Nucleus accumbens (tissue), 56 donors: ENCODE measurements around the gene COL6A1.

Source experiments
- DNase-seq, 56 donors: peaks; one replicate each; lab custom pipeline; 2025; lab: John Stamatoyannopoulos, UW

COL6A1 gene, protein sequence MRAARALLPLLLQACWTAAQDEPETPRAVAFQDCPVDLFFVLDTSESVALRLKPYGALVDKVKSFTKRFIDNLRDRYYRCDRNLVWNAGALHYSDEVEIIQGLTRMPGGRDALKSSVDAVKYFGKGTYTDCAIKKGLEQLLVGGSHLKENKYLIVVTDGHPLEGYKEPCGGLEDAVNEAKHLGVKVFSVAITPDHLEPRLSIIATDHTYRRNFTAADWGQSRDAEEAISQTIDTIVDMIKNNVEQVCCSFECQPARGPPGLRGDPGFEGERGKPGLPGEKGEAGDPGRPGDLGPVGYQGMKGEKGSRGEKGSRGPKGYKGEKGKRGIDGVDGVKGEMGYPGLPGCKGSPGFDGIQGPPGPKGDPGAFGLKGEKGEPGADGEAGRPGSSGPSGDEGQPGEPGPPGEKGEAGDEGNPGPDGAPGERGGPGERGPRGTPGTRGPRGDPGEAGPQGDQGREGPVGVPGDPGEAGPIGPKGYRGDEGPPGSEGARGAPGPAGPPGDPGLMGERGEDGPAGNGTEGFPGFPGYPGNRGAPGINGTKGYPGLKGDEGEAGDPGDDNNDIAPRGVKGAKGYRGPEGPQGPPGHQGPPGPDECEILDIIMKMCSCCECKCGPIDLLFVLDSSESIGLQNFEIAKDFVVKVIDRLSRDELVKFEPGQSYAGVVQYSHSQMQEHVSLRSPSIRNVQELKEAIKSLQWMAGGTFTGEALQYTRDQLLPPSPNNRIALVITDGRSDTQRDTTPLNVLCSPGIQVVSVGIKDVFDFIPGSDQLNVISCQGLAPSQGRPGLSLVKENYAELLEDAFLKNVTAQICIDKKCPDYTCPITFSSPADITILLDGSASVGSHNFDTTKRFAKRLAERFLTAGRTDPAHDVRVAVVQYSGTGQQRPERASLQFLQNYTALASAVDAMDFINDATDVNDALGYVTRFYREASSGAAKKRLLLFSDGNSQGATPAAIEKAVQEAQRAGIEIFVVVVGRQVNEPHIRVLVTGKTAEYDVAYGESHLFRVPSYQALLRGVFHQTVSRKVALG

DNA sequence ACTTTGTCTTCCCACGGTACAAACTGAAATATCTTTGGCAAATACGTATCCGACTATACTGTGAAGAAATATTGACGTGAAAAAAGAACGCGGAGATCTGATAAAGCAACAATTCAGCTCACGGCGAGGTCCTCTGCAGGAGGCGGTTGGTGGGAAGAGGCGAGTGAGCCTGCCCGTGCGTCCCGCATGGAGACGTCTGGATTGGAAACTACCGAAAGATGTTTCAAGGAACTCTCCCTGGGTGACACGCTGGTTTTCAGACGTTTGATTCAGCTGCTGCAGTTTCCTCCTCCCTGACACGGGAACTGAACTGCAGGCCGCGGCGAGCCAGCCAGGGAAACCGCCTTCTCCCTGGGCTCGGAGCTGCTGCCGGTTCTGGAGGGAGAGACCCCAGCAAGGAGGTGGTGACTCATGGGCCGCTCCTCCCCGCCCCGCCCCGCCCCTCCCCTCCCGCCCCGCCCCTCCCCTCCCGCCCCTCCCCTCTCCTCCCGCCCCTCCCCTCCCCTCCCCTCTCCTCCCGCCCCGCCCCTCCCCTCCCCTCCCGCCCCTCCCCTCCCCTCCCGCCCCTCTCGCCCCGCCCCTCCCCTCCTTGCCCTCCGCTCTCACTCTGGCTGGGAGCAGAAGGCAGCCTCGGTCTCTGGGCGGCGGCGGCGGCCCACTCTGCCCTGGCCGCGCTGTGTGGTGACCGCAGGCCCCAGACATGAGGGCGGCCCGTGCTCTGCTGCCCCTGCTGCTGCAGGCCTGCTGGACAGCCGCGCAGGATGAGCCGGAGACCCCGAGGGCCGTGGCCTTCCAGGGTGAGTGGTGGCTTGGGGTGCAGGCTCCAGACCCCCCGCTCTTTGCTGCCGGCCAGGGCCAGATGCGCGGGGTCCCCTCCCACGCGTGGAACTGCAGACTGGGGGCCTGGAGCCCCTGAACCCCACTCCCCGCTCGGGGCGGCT, at the start of gene COL6A1:
TSS of gene COL6A1 (plus strand) at position 620 of the 941 bp plus-strand sequence. CDS start at position 701, 81 bp downstream.
- peak in 51 of 56 donors; percentile 16 to 78 (median 51) for DNase-seq

DNA sequence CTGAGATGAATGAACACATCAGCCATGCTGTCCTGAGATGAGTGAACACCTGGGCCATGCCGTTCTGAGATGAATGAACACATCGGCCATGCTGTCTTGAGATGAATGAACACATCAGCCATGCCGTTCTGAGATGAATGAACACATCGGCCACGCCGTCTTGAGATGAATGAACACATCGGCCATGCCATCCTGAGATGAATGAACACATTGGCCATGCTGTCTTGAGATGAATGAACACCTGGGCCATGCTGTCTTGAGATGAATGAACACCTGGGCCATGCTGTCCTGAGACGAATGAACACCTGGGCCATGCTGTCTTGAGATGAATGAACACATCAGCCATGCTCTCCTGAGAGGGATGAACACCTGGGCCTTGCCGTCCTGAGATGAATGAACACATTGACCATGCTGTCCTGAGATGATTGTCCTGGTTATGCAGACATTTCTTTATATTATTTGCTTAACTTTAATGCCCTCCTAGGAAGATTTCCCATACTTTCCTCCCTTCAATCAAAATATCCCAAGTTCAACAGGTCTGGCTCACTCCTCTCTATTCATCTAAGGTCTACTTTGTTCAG, 48.6 kb upstream of the COL6A1 start:
- DNase-seq: no peak

DNA sequence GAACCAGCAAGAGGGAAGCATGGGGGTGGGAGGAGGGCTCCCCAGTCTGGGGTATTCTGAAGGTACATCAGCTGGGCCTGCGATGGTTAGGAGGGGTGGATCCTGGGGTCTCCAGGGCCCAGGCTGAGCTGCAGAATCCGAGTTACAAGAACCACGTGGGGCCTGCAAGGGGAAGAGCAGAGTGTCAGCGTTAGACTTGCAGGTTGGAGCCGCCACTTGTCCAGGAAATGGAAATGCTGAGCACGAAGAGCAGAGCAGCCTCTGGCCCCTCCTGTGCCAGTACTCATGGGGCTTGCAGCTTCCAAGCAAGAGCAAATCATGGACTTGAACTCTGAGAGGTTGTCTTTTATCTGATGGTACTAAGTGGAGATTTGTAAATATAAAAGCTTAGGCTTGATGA, 47.5 kb upstream of the COL6A1 start:
- no peak for DNase-seq

DNA sequence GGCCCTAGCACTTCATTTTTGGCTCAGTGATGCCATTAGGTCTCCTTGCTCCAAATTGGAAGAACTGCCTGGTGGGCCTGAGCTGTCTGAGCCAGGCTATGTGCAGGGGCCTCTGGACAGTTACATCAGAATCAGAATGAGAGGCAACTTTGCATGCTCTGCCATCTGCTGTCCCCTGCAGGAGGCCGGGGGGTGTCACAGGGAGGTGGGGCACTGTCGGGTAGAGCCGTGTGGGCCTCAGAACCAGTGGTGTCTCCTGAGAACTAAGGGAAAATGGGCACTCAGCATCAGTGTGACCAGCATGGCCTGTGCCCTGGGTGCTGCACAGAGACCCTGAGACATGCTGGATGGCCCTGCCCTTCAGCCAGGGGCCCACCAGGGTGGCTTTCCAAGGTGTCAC, 47.0 kb upstream of the COL6A1 start:
- DNase-seq: no peak

GRCh38 chr21:45935628-45936027, 45.9 kb upstream of the COL6A1 start:
- DNase-seq: no peak

DNA sequence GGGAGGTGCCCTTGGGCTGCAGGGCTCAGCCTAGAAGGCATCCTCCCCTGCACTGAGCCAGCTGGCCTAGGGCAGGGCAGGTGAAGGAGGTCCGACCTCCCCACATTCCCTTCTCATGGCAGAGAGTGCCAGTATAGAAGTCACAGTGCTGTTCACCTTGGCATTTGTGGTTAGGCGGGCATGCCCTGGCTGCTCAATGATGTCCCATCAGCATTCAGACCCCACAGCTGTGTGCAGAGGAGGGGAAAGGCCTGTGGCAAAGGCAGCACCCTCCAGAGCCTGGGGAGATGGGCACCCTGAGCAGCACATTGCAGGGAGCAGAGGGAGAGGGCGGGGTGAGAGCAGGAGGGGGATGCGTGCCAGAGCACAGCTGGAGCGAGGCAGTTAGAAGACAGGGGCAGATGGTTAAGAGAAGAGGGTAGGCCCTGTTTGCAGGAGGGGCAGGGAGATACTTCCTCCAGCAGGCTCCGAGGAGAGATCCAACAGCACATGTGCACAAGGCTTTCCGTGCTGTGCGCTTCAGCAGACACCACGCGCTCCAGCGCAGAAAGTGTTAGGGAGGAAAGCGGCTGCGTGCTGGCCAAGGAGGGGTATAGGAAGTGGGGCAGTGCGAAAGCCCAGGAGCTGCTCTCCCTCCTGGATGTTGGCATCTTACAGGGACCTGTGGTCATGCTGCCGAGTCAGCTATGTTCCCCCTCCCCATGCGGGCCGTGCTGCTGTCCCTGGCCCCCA, 43.7 kb upstream of the COL6A1 start:
- no peak for DNase-seq

GRCh38 chr21:45938453-45938755, 43.2 kb upstream of the COL6A1 start:
- no peak for DNase-seq

DNA sequence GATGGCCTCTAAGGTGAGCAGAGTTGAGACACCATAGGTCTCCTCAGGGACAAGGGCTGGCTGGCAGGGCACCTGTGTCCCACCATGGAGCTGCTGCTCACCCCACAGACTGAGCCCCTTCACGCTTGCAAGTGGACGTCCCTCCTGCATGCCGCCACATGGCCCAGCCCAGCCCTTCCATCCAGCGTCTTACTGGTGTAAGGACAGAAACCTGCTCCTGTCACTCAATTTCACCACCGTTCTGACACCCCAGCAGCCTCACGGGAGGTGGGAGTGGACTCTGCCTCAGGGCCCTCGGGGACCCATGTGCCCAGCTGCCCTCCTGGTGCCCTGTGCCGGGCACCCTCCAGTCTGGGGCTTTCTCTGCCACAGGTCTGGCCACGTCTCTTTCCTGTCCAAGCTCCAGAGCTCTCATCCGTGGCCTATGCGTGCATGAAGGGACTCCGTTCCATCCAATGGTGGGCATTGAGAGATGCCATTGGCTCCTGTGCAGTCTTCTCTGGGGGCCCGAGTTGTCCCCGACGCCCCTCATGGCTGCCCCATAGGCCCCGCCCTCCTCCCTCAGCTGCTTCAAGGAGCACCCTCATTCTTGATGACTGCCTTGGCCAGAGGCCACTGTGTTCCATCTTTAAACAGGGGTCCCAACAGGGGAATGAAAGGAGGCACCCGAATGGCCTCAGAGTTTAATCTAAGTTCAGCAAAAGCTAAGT, 42.6 kb upstream of the COL6A1 start:
- DNase-seq: no peak

GRCh38 chr21:45939521-45940045, 42.0 kb upstream of the COL6A1 start:
- DNase-seq: no peak

DNA sequence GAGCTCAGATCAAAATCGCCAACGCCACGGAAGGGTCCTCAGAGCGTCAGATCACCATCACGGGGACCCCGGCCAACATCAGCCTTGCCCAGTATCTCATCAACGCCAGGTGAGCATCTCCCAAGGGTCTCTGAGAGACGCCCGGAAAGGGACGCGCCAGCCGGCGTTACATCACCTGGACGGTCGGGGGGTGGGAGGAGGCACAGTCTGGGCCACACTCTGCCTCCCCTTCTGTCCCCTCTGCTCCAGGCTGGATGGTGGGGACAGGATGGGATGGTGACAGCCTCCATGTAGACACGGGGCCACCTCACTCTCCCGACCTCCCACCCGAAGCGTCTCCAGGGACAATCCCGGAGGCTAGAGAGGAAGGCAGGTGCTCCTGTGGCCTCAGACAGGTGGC, 41.5 kb upstream of the COL6A1 start:
- no peak for DNase-seq

DNA sequence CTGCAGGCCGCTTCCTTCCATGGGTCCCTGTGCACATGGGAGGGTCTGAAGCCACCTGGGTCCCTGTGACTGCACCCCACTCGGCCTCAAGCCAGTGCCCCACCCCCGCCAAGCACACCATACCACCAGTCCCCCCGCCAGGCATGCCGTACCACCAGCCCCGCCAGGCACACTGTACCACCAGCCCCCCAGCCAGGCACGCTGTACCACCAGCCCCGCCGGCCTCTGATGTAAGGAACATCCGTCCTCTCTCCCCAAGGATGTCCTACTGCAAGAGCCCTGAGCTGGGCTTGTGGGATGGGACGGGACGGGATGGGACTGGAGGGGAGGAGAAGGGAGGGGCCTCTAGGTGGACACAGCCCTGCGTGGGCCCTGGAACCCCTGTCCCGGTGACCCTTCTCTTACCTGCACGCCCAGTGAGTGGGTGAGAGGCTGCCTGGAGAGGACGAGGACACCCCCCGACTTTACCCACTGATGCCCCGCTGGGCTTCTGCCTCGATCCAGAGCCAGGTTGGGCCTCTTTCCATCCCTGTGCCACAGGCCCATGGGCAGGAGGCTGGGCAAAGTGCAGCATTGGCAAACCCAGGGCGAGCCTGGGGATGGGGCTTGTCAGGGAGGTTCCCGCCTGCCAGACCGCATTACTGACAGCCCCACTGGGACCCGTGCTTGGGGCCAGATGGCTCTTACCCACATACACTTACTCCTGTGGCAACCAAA, 40.8 kb upstream of the COL6A1 start:
- DNase-seq: no peak

- DNase-seq: no peak
Observed at GRCh38 chr21:45941338-45941710, 40.2 kb upstream of the COL6A1 start.

DNA sequence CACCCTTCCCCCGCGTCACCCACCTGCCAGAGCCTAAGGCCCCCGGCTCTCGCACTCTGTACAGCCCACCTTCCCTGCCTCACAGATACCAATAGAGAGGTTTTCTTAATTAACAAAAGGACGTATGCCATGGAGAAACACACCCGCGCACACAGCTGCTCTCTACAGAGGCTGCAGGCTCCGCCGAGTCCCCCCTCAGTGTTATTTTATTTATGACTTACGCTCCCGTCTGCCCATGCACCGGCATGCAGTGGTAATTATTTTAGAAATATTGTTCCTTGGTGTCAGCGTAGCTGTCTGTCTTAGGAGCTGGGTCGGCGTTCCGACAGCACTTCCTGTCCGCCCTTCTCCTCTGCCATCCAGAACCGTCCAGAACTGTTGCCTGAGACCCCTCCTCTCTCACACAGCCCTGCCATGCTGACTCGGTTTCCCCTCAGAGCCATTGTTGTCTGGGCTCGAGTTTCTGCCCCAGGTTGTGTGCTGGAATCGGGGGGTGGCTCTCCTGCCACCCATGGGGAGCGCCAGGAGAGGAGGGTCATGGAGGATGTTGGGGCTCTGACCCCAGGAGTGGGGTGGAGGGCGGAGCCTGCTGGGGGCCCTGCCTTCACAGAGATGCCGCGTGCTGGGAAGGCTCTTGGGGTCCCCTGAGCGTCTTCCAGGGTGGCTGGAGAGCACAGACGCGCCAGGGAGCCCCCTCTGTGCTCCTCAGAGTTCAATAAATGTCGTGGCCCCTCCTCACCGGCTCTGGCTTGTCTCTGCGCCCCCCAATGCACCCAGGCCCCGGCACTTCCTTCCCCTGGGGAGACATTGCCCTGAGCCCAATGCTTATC, 39.6 kb upstream of the COL6A1 start:
- no peak for DNase-seq

DNA sequence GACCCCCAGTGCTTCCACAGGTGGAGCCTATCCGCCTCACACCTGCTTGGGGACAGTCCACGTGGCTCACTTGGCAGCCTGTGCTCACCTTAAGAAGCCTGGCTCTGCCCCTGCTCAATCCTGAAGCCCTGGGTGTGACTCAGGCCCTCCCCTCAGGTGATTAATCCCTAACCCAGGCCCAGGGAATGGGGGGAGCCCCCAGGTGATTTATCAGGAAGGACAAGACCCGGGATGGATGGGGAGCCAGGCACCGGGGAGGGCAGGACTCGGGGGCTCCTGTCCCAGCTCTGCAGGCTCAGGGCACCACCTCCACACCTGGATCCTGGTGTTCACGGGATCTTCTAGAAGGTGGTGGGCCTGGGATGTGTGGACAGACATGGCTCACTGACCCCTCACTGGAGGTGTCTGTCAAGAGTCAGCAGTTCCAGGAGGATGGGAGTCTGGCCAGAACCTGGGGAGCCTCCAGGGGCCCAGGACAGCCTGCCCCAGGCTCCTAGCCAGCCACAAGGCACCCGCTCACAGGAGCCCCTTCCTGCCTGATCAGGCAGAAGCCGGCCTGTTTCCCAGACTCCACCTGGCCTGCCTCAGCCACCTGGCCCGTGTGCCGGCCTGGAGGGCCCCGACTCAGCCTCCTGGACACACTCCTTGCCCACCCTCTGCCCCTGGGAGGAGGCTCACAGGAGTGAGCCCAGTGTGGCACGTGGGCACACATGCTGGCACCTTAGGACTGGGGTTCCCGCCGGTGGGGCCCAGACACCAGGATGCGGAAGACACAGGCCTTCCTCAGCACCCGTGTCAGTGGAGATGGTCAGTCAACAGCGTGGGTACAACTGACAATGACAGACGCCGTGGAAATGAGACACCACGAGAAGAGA, 38.6 kb upstream of the COL6A1 start:
- DNase-seq: no peak

DNA sequence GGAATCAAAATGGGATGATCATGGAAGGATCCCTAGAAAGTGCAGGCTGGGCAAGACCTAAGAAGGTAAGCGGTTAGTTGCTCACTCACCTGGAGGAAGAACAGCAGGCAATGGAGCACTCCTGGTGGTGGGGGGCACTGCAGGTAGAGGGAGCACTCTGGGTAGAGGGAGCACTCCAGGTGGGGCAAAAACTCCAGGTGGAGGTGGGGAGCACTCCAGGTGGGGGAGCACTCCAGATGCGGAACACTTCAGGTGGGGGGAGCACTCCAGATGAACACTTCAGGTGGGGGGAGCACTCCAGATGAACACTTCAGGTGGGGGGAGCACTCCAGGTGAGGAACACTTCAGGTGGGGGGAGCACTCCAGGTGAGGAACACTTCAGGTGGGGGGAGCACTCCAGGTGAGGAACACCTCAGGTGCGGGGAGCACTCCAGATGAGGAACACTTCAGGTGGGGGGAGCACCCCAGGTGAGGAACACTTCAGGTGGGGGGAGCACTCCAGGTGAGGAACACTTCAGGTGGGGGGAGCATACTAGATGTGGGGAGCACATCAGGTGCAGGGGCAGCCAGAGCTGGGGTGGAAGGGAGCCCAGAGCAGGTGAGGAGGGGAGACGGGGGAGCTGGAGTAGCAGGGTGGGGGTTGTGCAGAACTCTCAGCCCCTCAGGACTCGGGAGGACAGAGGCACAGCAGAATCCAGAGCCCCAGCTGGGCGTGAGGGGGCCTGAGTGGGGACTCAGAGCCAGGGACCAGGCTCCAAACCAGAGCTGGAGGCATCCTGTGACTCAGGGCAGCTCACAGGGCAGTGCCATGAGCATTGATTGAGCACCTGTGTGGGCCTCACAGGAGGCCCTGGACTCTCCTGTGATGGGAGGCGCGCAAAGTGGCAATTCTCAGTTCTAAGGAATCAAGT, 37.7 kb upstream of the COL6A1 start:
- DNase-seq: no peak
